ENCODE data around the gene VPS16. TPM values are rescaled to one million over a fixed set of nuclear protein-coding genes. Genes with fewer than 3 reads are reported as not detected.
A peak's percentile ranks its signal among the peaks of the same experiment; 100 is the strongest.

Gene VPS16
- total RNA-seq, 1 experiment from 2014 or later = 46.6 TPM

- no peak for DNase-seq
- peaks cover 6% of the 10 kb centered on the region for H3K4me1 ChIP-seq
- H3K4me3 Mint-ChIP-seq (ENCODE audit: unreplicated experiment) = no peak overlapping the region
- H3K36me3 Mint-ChIP-seq (ENCODE audit: insufficient read depth, unreplicated experiment) = peaks cover 8% of the 10 kb centered on the region
- no peaks in the 10 kb centered on the region for H3K27me3 ChIP-seq (replicated peaks; ENCODE audit: control insufficient read depth, insufficient read depth, low read length)
- POLR2A ChIA-PET = no interaction called here
- no peaks in the 10 kb centered on the region for H3K27me3 Mint-ChIP-seq (ENCODE audit: insufficient read depth, unreplicated experiment)
- H3K9me3 Mint-ChIP-seq (ENCODE audit: unreplicated experiment) = no peaks in the 10 kb centered on the region
- BruUV-seq (replicated peaks) = no TSS peak
- TF ChIP-seq CTCF (IDR thresholded peaks at IDR 0.05; ENCODE audit: insufficient read depth in 1 of 2, low read depth in 1 of 2, low read length in 1 of 2, severe bottlenecking in 1 of 2, unreplicated experiment in 1 of 2) = no peak
- no peak overlapping the region for H3K4me3 ChIP-seq (ENCODE audit: low read depth, low read length)
- no peaks in the 10 kb centered on the region for H3K36me3 ChIP-seq (ENCODE audit: control insufficient read depth, insufficient read depth, low read length)
- intact Hi-C loops (cut with micrococcal nuclease; ENCODE audit: unreplicated experiment) = no loop called here
- H3K27ac Mint-ChIP-seq (ENCODE audit: unreplicated experiment) = no peak overlapping the region
- H3K4me1 Mint-ChIP-seq (ENCODE audit: low read depth, unreplicated experiment) = peaks cover 6% of the 10 kb centered on the region
- H3K9me3 ChIP-seq = no peaks in the 10 kb centered on the region
- CTCF ChIA-PET = no interaction called here
Observed at GRCh38 chr20:2869381-2869780, 28.8 kb downstream of the VPS16 start.

GRCh38 chr20:2871111-2871465, 30.5 kb downstream of the VPS16 start:
- H3K36me3 Mint-ChIP-seq (ENCODE audit: insufficient read depth, unreplicated experiment) = peaks cover 8% of the 10 kb centered on the region
- no peak for TF ChIP-seq CTCF (IDR thresholded peaks at IDR 0.05; ENCODE audit: insufficient read depth in 1 of 2, low read depth in 1 of 2, low read length in 1 of 2, severe bottlenecking in 1 of 2, unreplicated experiment in 1 of 2)
- BruUV-seq (replicated peaks) = no TSS peak
- H3K9me3 Mint-ChIP-seq (ENCODE audit: unreplicated experiment) = no peaks in the 10 kb centered on the region
- DNase-seq = no peak
- Histone ChIP-seq H3K36me3 (ENCODE audit: control insufficient read depth, insufficient read depth, low read length) (no peaks in the 10 kb centered on the region; the same call in 1 of the 2 replicates), H3K27me3 (replicated peaks; ENCODE audit: control insufficient read depth, insufficient read depth, low read length) (no peaks in the 10 kb centered on the region), H3K4me1 (peaks cover 12% of the 10 kb centered on the region), H3K4me3 (ENCODE audit: low read depth, low read length) (no peak overlapping the region), H3K9me3 (no peaks in the 10 kb centered on the region)
- CTCF ChIA-PET = no interaction called here
- POLR2A ChIA-PET = no interaction called here
- H3K4me1 Mint-ChIP-seq (ENCODE audit: low read depth, unreplicated experiment) = peaks cover 21% of the 10 kb centered on the region
- no peak overlapping the region for H3K27ac Mint-ChIP-seq (ENCODE audit: unreplicated experiment)
- intact Hi-C loops (cut with micrococcal nuclease; ENCODE audit: unreplicated experiment) = no loop called here
- H3K27me3 Mint-ChIP-seq (ENCODE audit: insufficient read depth, unreplicated experiment) = no peaks in the 10 kb centered on the region
- H3K4me3 Mint-ChIP-seq (ENCODE audit: unreplicated experiment) = no peak overlapping the region

- Histone ChIP-seq H3K36me3 (ENCODE audit: control insufficient read depth, insufficient read depth, low read length) (no peaks in the 10 kb centered on the region; the same call in 1 of the 2 replicates), H3K4me1 (peaks cover 12% of the 10 kb centered on the region), H3K9me3 (no peaks in the 10 kb centered on the region), H3K27me3 (replicated peaks; ENCODE audit: control insufficient read depth, insufficient read depth, low read length) (no peaks in the 10 kb centered on the region), H3K4me3 (ENCODE audit: low read depth, low read length) (peak overlapping the region; percentile 72; the same call in 1 of the 2 replicates)
- ChIA-PET POLR2A (no interaction called here), CTCF (no interaction called here)
- no TSS peak for BruUV-seq (replicated peaks)
- Mint-ChIP-seq H3K27me3 (ENCODE audit: insufficient read depth, unreplicated experiment) (no peaks in the 10 kb centered on the region), H3K4me3 (ENCODE audit: unreplicated experiment) (peak overlapping the region; percentile 91), H3K9me3 (ENCODE audit: unreplicated experiment) (no peaks in the 10 kb centered on the region), H3K4me1 (ENCODE audit: low read depth, unreplicated experiment) (peaks cover 22% of the 10 kb centered on the region), H3K27ac (ENCODE audit: unreplicated experiment) (peak overlapping the region; percentile 36), H3K36me3 (ENCODE audit: insufficient read depth, unreplicated experiment) (peaks cover 8% of the 10 kb centered on the region)
- TF ChIP-seq CTCF (IDR thresholded peaks at IDR 0.05; ENCODE audit: insufficient read depth in 1 of 2, low read depth in 1 of 2, low read length in 1 of 2, severe bottlenecking in 1 of 2, unreplicated experiment in 1 of 2) = no peak
- intact Hi-C loops (cut with micrococcal nuclease; ENCODE audit: unreplicated experiment) = loop anchor here (2.0 kb wide), 1 partner anchor 129 kb away; no protein-coding TSS in a partner anchor
- no peak for DNase-seq
Observed at GRCh38 chr20:2871661-2872458, 31.3 kb downstream of the VPS16 start.
